ENCODE results near the gene STAT6. TPM values are rescaled to one million over a fixed set of nuclear protein-coding genes. Genes with fewer than 3 reads are reported as not detected.

The STAT6 gene
- total RNA-seq, 1 experiment from 2014 or later: 44.4 TPM

- Histone ChIP-seq H2BK120ac (ENCODE audit: low read depth, low read length, poor library complexity, severe bottlenecking) (no peak overlapping the region), H3K4me1 (ENCODE audit: insufficient read depth, low read length) (peaks cover under 1% of the 10 kb centered on the region; the same call in 1 of the 2 replicates), H3T11ph (ENCODE audit: low read length) (no peak overlapping the region), H3K23me2 (ENCODE audit: insufficient read length, low read depth, low read length, poor library complexity, severe bottlenecking) (no peaks in the 10 kb centered on the region), H3K27me3 (ENCODE audit: insufficient read depth, low read length) (no peaks in the 10 kb centered on the region), H3K9me3 (ENCODE audit: control insufficient read depth, low read depth, low read length) (no peaks in the 10 kb centered on the region), H4K5ac (ENCODE audit: insufficient read length, low read depth, low read length) (no peak overlapping the region), H3K18ac (ENCODE audit: insufficient read length, low read depth, low read length) (no peak overlapping the region), H3K79me2 (ENCODE audit: insufficient read depth, low read length) (0 out of 2 replicates have a peak, but pooled peaks cover 3% of the 10 kb centered on the region), H2AK5ac (ENCODE audit: insufficient read length, low read length) (no peak overlapping the region), H2BK15ac (ENCODE audit: low read depth, low read length) (no peak overlapping the region), H4K8ac (replicated peaks; ENCODE audit: insufficient read length, low read depth, low read length) (no peak overlapping the region), H3K9ac (ENCODE audit: extremely low read depth, insufficient read length, low read length) (no peak overlapping the region), H3K79me1 (ENCODE audit: insufficient read depth, low read depth, low read length, poor library complexity, severe bottlenecking) (peaks cover 5% of the 10 kb centered on the region), H2BK12ac (ENCODE audit: insufficient read length, low read depth, low read length) (no peak overlapping the region), H2BK5ac (ENCODE audit: insufficient read length, low read length) (no peak overlapping the region), H2BK20ac (ENCODE audit: low read depth, low read length, poor library complexity, severe bottlenecking) (no peak overlapping the region), H3K14ac (ENCODE audit: insufficient read depth, low read length) (no peak overlapping the region), H2AFZ (ENCODE audit: low read length) (no peak overlapping the region), H3K27ac (ENCODE audit: insufficient read length, low read depth, low read length) (no peak overlapping the region), H3K56ac (ENCODE audit: insufficient read length, low read depth, low read length) (no peak overlapping the region), H3K4me2 (ENCODE audit: insufficient read depth, insufficient read length, low read length) (no peak overlapping the region), H3K23ac (ENCODE audit: insufficient read length, low read depth, low read length) (no peak overlapping the region), H4K91ac (ENCODE audit: insufficient read length, low read depth, low read length) (no peak overlapping the region), H3K4ac (ENCODE audit: low read depth, low read length) (no peak overlapping the region), H4K20me1 (ENCODE audit: control insufficient read depth, insufficient read depth, insufficient read length) (no peaks in the 10 kb centered on the region)
- no peak for DNase-seq
- 0 out of 7 replicates have a peak overlapping the region, but pooled peaks of 1 of the 3 experiments have one; percentile 11 for H3K27ac Mint-ChIP-seq
- H3K9me3 Mint-ChIP-seq: no peaks in the 10 kb centered on the region
- TF ChIP-seq CTCF (conservative IDR thresholded peaks at IDR 0.05): no peak
- H3K27me3 Mint-ChIP-seq (ENCODE audit: low read depth): no peaks in the 10 kb centered on the region
- H3K4me3 Mint-ChIP-seq: no peak overlapping the region
- peaks cover 28 to 73% (median 68%) of the 10 kb centered on the region in 3 experiments; a peak in 6 of 7 replicates for H3K36me3 Mint-ChIP-seq (ENCODE audit: insufficient read depth in 1 of 3, low read depth in 3 of 3)
- no CpG with 5 or more reads among the region's 6 CpGs for WGBS (ENCODE audit: extremely low coverage, insufficient read length, low lambda C conversion rate)
- peaks cover 19 to 23% of the 10 kb centered on the region in 2 experiments for H3K4me1 Mint-ChIP-seq
Observed at GRCh38 chr12:57139796-57140649, 28.9 kb upstream of the STAT6 start.
